A549 treated with CORT108297 at 1 μM for 4 hours (cell line): ENCODE data around the gene SMURF1. TPM values are rescaled to one million over a fixed set of nuclear protein-coding genes. Genes with fewer than 3 reads are reported as not detected.

Source experiments
- total RNA-seq: library from RNA; stranded (reverse); fragments of 200-300 nt; extraction: Qiagen RNA extraction; gene quantifications from 5 replicates; pipeline ENCODE4 v1.2.3, GENCODE V29; 2022

The SMURF1 gene
- total RNA-seq, result 22.8 to 28.6 TPM (median 25.1 TPM) in 5 replicates

DNA sequence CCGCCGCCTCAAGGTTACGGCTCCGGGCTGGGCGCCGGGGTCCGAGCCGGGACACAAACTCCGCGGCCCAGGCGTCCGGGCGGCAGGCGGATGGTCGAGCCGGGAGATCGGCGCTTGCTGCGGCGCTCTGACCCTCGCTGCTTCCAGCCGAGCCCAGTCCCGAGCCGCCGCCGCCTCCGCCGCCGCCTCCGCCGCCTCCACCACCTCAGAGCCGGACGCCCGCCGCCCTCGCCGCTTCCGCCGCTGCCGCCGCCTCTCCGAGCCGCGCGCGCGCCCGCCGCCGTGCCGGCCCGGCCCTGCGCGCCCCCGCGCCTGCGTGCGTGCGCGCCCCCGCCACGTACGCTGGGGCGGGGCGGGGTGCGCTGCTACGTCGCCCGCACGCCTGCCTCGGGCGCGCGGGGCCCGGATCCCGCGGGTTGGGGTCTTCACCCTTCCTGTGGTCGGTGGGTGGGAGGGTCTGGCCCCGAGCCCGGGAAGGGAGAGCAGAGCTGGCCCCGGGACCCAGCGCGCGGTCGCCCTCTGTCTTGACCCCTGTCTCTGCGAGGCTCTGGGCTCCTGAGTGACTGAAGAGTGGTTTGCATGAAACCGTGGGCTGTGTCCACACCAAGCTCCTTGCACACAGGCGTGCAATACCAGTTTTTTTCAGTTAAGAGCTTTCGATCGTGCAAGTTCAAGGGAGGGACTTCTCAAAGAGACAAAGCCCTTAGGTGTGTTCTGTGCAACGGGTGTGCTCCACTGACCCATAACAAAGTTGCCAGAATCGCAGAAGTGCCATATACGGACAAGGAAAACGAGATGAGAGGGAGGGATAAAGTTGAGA lies at the start of gene SMURF1:
SMURF1 (minus strand) TSS at position 256 of the 820 bp plus-strand sequence. CDS start 328 bp downstream, outside the sequence.

Other genes with a start within 250 kb of the SMURF1 start
- gene KPNA7, start 64.0 kb upstream of the SMURF1 start, total RNA-seq, result 1.1 to 1.5 TPM (median 1.2 TPM) in 5 replicates
- gene MYH16, start 128.7 kb upstream of the SMURF1 start, total RNA-seq, result 0.46 to 0.65 TPM (median 0.58 TPM) in 5 replicates
- 125 to 147 TPM (median 132 TPM) in 5 replicates for gene ARPC1A, start 181.8 kb upstream of the SMURF1 start, total RNA-seq
- gene ARPC1B, start 230.6 kb upstream of the SMURF1 start, total RNA-seq, result 287 to 301 TPM (median 297 TPM) in 5 replicates